Stomach (tissue), 9 donors: Measurements from ENCODE around the gene KRT80. TPM values are rescaled to one million over a fixed set of nuclear protein-coding genes. Genes with fewer than 3 reads are reported as not detected.

Experiments used
- DNase-seq, 2 donors: peaks; one replicate each; pipeline versions ENCODE4 v3.0.0 to v3.0.0-alpha.2; 2013 to 2019
- H3K27ac ChIP-seq, 5 donors: fragments of 200-600 bp in 4 of 5; sonication (generic) in 4 of 5; one replicate each; pipeline ENCODE4 v1.5.1; 2013 to 2019; ENCODE audit warnings: mild to moderate bottlenecking in 1 of 5, moderate library complexity in 1 of 5
- H3K27me3 ChIP-seq, 3 donors: fragments of 200-600 bp; sonication (generic); one replicate each; pipeline ENCODE4 v1.5.1; 2017 to 2019; ENCODE audit warnings: mixed run types in 1 of 3
- H3K36me3 ChIP-seq, 4 donors: fragments of 200-600 bp; sonication (generic); 1 replicate in 3 of 4; 2 replicates in 1 of 4; pipeline ENCODE4 v1.5.1; 2016 to 2019
- H3K4me1 ChIP-seq, 4 donors: fragments of 200-600 bp; sonication (generic); one replicate each; pipeline ENCODE4 v1.5.1; 2016 to 2019
- H3K4me3 ChIP-seq, 4 donors: fragments of 200-600 bp; sonication (generic) in 3 of 4; one replicate each; pipeline ENCODE4 v1.5.1; 2016 to 2019; ENCODE audit warnings: mild to moderate bottlenecking in 1 of 4
- H3K9me3 ChIP-seq, 4 donors: fragments of 200-600 bp; sonication (generic); one replicate each; pipeline ENCODE4 v1.5.1; 2016 to 2019
- CTCF ChIP-seq, 7 experiments: fragments of 450-650 bp in 4 of 7; fragments of 200-600 bp in 3 of 7; sonication (generic) in 3 of 7; IDR thresholded peaks; one replicate each; pipeline ENCODE4 v1.5.1; 2016 to 2019; ENCODE audit warnings: antibody characterized with exemption in 7 of 7, control low read depth in 2 of 7, mild to moderate bottlenecking in 1 of 7
- EP300 ChIP-seq: sonication (generic); formaldehyde crosslinking; IDR thresholded peaks from one replicate; pipeline ENCODE4 v1.6.1; 2017; ENCODE audit warnings: antibody characterized with exemption
- POLR2A ChIP-seq, 4 donors: fragments of 450-650 bp; IDR thresholded peaks; one replicate each; pipeline ENCODE4 v1.6.1; 2016; ENCODE audit warnings: antibody characterized with exemption in 4 of 4, control low read depth in 2 of 4, mild to moderate bottlenecking in 1 of 4, moderate library complexity in 1 of 4
- POLR2AphosphoS5 ChIP-seq, 3 donors: sonication (generic); formaldehyde crosslinking; IDR thresholded peaks; one replicate each; pipeline ENCODE4 v1.6.1; 2016; ENCODE audit warnings: antibody characterized with exemption in 3 of 3
- WGBS, 5 donors: extraction: QIAGEN DNeasy Blood & Tissue Kit in 3 of 5; methylation state at CpG; one replicate each; pipeline versions ENCODE4 v1.1.5 to v1.1.7; 2013 to 2018; 5-methylcytosine and 5-hydroxymethylcytosine counted together
- intact Hi-C: fragments of 100-400 bp; cut with DNase I; formaldehyde crosslinking; loops from one replicate; pipeline ENCODE4 v1.15.1; 2023; ENCODE audit warnings: low total_unique reads
- polyA plus RNA-seq, 3 donors: library from polyadenylated mRNA; stranded (reverse); fragments of 200-250 nt; gene quantifications; one replicate each; pipeline ENCODE4 v1.2.3, GENCODE V29; 2013
- total RNA-seq, 5 donors: library from RNA; depleted of rRNA; stranded (reverse); fragments of >200 nt; gene quantifications; one replicate each; pipeline versions ENCODE4 v1.1.0 to v1.2.3, GENCODE V29; 2014 to 2016
- donor health status: healthy with polysubstance abuse.
- donor health status: Bipolar disorder and iron deficiency.
- donor health status: healthy.

The KRT80 gene
- total and polyA plus RNA-seq, 8 donors = 0.29 to 3.7 (median 0.45) TPM; not detected in 3

GRCh38 chr12:52204931-52205505 lies 13.2 kb upstream of the KRT80 start:
- no peaks in the 10 kb centered on the region for H3K9me3 ChIP-seq
- H3K27me3 ChIP-seq = peaks cover 0 to 20% (median 0%) of the 10 kb centered on the region in 3 donors
- DNase-seq = no peak
- peaks cover 10 to 29% (median 13%) of the 10 kb centered on the region in 4 donors for H3K4me1 ChIP-seq
- no peak overlapping the region for H3K4me3 ChIP-seq
- intact Hi-C loops = no loop called here
- no peak for TF ChIP-seq POLR2A (IDR thresholded peaks at IDR 0.05)
- TF ChIP-seq POLR2AphosphoS5 (IDR thresholded peaks at IDR 0.05) = no peak
- TF ChIP-seq EP300 = no peak
- TF ChIP-seq CTCF (IDR thresholded peaks at IDR 0.05) = no peak
- H3K27ac ChIP-seq = no peak overlapping the region
- H3K36me3 ChIP-seq = no peaks in the 10 kb centered on the region
- 83 to 91% (median 85%) methylated on average over 6 to 7 of the region's 7 CpGs for WGBS, 5 donors

GRCh38 chr12:52204095-52204930 lies 12.5 kb upstream of the KRT80 start:
- Histone ChIP-seq H3K9me3 (no peaks in the 10 kb centered on the region), H3K36me3 (no peaks in the 10 kb centered on the region), H3K27ac (no peak overlapping the region), H3K4me3 (no peak overlapping the region), H3K4me1 (peaks cover 10 to 30% (median 13%) of the 10 kb centered on the region in 4 donors), H3K27me3 (peaks cover 0 to 21% (median 0%) of the 10 kb centered on the region in 3 donors)
- 86 to 91% (median 89%) methylated on average over 17 to 18 of the region's 18 CpGs for WGBS, 5 donors
- DNase-seq = no peak
- TF ChIP-seq POLR2A (IDR thresholded peaks at IDR 0.05) = no peak
- TF ChIP-seq EP300 = no peak
- intact Hi-C loops = no loop called here

GRCh38 chr12:52203079-52203921 lies 11.5 kb upstream of the KRT80 start:
- TF ChIP-seq POLR2AphosphoS5 (IDR thresholded peaks at IDR 0.05) = no peak
- no peak for TF ChIP-seq CTCF (IDR thresholded peaks at IDR 0.05)
- no peak for TF ChIP-seq EP300
- no peak for TF ChIP-seq POLR2A (IDR thresholded peaks at IDR 0.05)
- peak overlapping the region in 1 of 5 donors; percentile 10 for H3K27ac ChIP-seq
- H3K4me1 ChIP-seq = peaks cover 10 to 38% (median 12%) of the 10 kb centered on the region in 4 donors
- peaks cover 0 to 21% (median 0%) of the 10 kb centered on the region in 3 donors for H3K27me3 ChIP-seq
- peak; percentile 36 to 89 for DNase-seq
- intact Hi-C loops = no loop called here
- 52 to 82% (median 60%) methylated on average over 17 to 19 of the region's 19 CpGs for WGBS, 5 donors
- no peaks in the 10 kb centered on the region for H3K36me3 ChIP-seq
- no peak overlapping the region for H3K4me3 ChIP-seq
- no peaks in the 10 kb centered on the region for H3K9me3 ChIP-seq

- no peak overlapping the region for H3K27ac ChIP-seq
- no peaks in the 10 kb centered on the region for H3K36me3 ChIP-seq
- H3K4me3 ChIP-seq = no peak overlapping the region
- peaks cover 0 to 21% (median 0%) of the 10 kb centered on the region in 3 donors for H3K27me3 ChIP-seq
- peak in 1 of 2 donors; percentile 64 for DNase-seq
- TF ChIP-seq EP300 (no peak), POLR2AphosphoS5 (IDR thresholded peaks at IDR 0.05) (no peak), CTCF (IDR thresholded peaks at IDR 0.05) (no peak), POLR2A (IDR thresholded peaks at IDR 0.05) (no peak)
- peaks cover 3 to 38% (median 10%) of the 10 kb centered on the region in 4 donors for H3K4me1 ChIP-seq
- WGBS, 5 donors = 50 to 65% (median 54%) methylated on average over 11 to 18 of the region's 18 CpGs
- no peaks in the 10 kb centered on the region for H3K9me3 ChIP-seq
- intact Hi-C loops = no loop called here
These were observed 10.7 kb upstream of the KRT80 start for GRCh38 chr12:52202361-52203078.
